ENCODE data around the gene HUWE1.
"Not testable (repeated sequence)": the region's sequence is repeated elsewhere in the genome, so short reads cannot be mapped to it uniquely, and the experiment has no call there.

The HUWE1 gene, protein sequence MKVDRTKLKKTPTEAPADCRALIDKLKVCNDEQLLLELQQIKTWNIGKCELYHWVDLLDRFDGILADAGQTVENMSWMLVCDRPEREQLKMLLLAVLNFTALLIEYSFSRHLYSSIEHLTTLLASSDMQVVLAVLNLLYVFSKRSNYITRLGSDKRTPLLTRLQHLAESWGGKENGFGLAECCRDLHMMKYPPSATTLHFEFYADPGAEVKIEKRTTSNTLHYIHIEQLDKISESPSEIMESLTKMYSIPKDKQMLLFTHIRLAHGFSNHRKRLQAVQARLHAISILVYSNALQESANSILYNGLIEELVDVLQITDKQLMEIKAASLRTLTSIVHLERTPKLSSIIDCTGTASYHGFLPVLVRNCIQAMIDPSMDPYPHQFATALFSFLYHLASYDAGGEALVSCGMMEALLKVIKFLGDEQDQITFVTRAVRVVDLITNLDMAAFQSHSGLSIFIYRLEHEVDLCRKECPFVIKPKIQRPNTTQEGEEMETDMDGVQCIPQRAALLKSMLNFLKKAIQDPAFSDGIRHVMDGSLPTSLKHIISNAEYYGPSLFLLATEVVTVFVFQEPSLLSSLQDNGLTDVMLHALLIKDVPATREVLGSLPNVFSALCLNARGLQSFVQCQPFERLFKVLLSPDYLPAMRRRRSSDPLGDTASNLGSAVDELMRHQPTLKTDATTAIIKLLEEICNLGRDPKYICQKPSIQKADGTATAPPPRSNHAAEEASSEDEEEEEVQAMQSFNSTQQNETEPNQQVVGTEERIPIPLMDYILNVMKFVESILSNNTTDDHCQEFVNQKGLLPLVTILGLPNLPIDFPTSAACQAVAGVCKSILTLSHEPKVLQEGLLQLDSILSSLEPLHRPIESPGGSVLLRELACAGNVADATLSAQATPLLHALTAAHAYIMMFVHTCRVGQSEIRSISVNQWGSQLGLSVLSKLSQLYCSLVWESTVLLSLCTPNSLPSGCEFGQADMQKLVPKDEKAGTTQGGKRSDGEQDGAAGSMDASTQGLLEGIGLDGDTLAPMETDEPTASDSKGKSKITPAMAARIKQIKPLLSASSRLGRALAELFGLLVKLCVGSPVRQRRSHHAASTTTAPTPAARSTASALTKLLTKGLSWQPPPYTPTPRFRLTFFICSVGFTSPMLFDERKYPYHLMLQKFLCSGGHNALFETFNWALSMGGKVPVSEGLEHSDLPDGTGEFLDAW (N-terminal part only)

DNA sequence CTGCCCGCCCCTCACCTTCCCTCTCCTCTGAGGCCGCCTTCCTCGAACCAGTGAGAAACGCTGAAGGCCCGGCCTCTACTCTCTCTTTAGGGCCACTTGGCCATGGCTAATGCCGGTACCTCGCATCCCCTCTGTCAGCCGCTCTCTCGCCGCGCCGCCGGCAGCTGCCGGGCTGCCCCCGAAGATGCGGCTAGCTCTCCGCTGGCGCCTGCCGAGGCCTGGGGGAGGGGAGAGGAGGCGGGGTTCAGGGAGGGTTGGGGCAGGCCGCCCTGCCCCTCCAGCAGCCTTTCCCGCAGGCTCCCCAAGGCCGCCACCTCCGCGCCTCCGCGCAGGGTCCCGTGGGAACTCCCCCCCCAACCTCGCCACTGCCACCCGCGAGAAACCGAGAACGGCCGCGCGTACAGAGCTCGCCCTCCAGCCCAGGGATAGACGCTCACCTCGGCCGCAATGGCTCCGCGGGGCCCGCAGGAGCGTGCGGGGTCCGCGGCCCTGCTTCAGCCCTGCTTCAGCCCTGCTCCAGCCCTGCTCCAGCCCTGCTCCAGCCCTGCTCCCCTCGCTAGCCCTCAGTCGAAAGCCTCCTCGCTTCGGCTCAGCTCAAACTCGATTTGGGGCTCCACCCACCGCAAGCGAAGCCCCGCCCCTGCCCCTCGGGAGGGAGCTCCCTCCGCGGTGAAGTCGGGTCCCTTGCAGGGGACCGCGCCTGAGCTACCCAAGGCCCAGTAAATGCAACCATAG, at the start of gene HUWE1:
TSS of gene HUWE1 (minus strand) at position 569 of the 735 bp plus-strand sequence. CDS start 32,612 bp downstream, outside the sequence.
- peak; percentile 86 to 89 for DNase-seq

DNA sequence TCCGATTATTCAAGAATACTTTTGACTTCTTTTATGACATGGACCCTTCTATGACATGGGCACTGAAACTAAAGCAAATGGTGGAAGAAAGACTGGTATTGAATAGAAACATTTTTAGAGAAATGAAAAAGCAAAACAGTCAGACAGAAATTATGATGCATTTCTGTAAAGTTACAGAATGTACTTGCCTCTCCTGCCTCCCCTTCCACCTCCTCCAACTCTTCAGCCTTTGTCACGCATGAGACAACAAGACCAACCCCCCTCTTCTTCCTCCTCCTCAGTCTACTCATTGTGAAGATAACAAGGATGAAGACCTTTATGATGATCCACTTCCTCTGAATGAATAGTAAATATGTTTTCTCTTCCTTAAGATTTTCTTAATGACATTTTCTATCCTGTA, 46.3 kb upstream of the HUWE1 start:
- DNase-seq: peak in 1 of 2 donors; percentile 46

DNA sequence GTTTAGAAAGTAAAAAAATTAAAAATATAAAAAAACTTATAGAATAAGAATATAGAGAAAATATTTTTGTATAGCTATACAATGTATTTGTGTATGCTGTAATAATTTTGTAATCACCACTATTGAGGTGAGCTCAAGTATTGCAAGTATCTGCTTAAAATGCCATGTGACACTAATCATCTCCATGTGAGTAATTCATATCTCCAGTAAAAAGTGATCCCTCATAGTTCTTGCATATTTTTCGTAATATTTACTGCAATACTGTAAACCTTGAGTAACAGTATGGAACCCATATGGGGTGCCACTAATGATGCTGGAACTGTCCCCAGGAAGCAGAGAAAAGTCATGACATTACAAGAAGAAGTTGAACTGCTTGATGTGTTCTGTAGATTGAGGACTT, 43.2 kb upstream of the HUWE1 start:
- no peak for DNase-seq

DNA sequence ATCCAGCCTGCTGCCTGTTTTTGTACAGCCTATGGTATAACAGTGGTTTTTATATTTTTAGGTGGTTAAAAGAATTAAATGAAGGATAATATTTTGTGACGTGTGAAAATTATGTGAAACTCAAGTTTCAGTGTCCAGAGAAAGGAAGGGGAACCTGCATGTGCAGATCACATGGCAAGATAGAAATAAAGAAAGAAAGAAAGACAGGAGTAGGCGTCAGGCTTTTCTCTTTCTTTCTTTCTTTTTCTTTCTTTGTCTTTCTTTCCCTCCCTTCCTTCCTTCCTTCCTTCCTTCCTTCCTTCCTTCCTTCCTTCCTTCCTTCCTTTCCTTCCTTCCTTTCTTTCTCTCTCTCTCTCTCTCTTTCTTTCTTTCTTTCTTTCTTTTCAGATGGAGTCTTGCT, 42.0 kb upstream of the HUWE1 start:
- DNase-seq: no peak

DNA sequence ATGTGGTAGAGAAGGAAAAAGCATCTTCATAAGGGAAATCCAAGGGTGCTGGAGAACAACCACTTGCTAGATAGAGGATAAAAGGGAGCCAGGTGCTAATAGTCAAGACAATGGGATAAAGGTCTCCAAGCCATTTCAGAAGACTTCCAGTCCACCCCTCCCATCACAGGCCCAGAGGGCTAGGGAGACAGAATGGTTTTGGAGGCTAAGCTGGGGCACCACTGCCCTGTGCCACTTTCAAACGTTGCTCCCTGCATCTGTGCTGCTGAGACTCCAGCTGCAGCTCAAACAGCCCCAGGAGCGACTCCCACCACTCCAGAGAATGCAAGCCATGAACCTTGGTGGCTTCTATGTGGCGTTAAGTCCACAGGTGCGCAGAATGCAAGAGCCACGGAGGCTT, 38.4 kb upstream of the HUWE1 start:
- DNase-seq: no peak

DNA sequence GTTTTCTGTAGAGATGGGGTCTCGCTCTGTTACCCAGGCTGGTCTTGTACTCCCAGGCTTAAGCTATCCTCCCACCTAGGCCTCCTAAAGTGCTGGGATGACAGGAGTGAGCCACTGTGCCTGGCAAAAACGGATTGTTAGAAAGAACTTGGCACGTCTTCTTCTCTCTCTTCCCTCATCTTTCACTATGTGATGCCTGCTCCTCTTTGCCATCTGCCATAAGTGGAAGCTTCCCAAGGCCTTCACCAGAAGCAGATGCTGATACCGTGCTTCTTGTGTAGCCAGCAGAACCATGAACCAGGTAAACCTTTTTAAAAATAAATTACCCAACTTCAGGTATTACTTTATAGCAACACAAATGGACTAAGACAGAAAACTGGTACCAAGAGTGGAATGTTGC, 36.9 kb upstream of the HUWE1 start:
- no peak for DNase-seq

DNA sequence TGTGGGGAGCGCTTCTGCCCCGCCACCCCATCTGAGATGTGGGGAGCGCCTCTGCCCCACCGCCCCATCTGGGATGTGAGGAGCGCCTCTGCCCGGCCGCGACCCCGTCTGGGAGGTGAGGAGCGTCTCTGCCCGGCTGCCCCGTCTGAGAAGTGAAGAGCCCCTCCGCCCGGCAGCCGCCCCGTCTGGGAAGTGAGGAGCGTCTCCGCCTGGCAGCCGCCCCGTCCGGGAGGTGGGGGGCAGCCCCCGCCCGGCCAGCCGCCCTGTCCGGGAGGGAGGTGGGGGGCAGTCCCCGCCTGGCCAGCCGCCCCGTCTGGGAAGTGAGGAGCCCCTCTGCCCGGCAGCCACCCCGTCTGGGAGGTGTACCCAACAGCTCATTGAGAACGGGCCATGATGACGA, 35.1 kb upstream of the HUWE1 start:
- DNase-seq: not testable (repeated sequence)

DNA sequence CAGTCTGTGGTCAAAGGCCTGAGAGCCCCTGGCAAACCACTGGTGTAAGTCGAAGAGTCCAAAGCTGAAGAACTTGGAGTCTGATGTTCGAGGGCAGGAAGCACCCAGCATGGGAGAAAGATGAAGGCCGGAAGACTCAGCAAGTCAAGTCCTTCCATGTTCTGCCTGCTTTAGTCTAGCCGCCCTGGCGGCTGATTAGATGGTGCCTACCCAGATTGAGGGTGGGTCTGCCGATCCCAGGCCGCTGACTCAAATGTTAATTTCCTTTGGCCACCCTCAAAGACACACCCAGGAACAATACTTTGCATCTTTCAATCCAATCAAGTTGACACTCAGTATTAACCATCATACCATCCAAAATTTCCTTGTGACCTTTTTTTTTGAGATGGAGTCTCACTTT, 33.1 kb upstream of the HUWE1 start:
- not testable (repeated sequence) for DNase-seq

DNA sequence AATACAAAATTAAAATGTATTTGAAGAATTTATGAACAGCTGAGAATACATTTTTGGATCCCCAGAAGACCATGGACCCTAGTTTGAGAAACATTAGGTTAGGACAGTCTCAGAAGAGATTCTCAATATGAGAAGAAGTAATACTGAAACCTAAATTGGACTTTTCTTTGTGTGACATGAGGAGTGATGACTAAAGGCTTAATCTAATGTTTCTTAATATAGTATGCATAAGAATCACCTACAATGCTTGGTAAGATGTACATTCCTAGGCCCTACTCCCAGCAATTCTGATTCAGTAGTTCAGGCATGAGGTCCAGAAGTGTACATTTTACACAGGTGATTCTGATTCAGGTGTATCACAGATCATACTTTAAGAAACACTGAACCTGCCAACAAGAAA, 31.6 kb upstream of the HUWE1 start:
- no peak for DNase-seq

DNA sequence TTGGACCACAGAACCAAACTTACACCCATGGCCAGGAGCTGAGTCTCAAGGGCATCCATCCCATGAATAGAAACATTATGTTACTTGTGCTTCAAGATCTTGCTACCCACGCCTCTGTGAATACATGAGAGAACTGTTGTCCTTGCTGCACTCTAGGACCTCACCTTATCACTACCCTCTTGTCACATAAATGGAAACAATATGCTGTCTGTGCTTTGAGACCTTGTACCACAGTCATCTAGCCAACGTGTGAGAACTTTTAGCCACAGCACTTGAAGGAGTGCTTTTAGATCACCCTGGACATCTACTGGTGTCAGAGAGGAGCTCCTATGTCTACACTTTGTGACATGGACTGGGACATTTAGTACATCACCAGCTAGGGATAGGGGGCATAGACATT, 30.7 kb upstream of the HUWE1 start:
- DNase-seq: no peak

DNA sequence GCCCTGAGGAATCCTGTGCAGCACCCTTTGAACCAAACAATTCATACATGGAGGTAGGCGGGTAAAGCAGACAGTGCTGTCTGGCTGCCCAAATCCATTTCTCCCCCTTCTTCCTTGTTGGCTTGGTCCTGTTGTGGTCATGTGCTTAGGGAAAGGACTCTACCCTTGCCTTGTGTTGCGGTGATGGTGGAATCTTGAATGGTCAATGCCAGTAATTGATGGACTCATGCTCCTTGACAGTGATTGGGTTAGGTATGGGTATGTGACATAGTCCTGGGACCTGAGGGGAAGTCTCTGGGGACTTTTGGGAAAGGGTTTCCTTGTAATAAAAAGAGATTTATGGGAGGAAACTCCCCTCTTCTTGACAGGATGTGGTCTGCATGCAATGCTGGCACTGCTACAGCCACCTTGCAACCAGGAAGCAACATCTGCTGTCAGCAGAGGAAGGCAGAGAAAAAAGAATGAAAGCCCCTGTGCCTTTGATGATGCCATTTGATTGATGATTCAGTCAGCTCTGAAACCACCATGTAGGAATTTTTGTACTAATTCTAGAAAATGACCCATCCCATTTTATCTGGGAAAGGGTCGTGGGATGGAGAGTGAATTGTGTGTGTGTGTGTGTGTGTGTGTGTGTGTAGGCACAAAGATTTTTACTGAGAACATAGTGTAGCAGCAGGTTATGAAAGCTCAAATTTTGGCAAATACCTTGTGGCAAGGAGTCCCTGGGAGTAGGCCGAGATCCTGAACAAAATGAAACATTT, 30.0 kb upstream of the HUWE1 start:
- peak; percentile 42 to 47 for DNase-seq

DNA sequence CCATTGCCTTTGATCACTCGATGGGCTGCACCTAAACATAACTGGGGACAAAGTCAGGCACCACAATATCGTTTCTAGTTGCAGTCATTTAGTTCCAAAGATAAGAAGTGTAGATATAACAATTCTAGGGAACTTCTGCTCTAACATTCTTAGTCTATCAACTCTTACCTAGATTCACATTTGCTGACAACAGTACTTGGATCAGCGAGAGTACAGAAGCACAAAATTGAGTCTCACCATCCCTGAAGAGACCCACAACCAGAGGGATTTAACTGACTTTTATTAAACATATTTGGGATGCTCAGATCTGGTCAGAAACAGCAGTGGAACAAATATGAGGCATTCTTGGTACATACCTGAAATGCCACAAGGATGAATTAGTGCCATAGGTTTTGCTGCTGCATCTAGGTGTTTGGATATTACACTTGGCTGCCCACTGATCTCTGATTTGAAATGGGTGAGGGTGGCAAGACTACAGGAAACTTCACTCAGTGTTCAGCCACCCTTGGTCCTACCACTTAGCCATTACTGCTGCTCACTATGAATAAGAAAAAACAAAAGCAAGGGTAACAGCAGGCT, 28.9 kb upstream of the HUWE1 start:
- DNase-seq: no peak

DNA sequence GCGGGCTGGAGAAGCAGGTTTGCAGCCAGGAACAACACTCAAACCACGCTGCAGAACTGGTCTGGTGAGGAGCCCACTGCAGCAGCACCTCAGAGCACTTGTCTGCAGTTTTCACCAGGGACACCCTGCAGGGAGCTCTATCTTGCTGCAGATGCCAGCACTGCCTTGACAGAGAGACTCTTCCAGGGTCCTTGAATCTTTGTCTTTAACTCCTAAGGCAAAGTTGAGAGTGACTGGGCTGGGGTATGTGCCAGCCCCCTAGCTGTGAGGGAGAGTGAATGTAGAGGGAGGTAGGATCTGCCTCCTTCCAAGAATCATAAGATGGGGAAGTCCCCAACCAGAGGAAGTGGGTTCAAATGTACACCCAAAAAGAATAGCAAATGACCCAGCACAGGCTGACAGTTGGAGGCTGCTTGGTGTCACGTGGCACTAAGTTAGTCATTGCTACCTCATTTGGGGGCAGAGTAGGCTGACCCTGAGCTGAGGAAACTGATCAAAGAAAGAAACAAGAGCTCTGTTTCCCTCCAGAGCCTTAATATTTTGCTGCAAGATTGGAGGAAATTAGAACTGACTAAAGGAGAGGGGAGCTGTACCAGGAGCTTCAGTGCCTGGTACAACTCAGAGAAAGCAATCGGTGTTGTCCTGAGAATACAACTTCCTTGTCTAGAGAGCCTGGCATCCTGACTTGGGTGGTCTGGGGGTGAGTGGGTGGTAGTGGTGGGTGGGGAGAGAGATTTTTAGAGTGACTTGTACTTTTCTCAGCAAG, 28.2 kb upstream of the HUWE1 start:
- DNase-seq: peak; percentile 51 to 56

DNA sequence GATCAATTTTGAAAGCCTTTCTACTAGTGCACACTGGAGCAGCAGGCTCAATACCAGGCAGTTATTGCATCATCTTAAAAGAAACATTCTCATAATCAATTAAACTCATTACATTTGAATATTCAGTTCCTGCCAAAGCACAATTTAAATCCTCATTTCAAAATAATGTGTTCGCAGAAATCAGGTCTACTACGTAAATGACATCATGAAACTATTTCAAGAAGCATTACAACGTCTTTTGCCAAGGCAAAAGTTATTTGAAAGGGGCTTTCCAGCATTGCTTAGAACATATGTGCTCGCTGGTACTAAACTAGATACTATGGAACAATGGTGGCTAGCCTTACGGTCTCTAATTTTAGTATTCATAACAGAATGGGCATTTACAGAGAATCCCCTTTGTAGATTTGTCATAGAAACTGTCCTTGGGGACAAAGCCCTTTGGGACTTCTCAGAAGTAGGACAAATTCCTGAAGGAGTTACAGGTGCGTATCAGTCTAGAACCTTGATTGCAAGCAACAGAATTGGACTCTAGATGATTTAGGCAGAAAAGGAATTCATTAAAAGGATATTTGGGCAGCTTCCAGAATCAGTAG, 27.6 kb upstream of the HUWE1 start:
- no peak for DNase-seq

DNA sequence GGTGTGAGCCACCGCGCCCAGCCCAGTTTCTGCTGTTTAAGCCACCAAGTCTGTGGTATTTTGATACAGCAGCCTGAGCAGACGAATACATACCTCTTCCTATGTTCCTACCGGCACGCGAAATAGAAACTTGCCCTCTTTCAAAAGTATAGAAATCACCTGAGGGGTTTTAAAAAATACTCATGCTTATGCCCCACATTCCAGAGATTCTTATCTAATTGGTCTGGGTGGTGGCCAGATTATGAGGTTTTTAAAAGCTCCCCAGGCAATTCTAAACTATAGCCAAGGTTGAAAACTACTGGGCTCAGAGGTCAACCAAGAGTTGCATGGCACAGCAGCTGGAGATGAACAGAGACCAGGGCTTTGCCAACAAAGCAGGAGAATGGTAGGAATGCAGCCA, 24.9 kb upstream of the HUWE1 start:
- no peak for DNase-seq

DNA sequence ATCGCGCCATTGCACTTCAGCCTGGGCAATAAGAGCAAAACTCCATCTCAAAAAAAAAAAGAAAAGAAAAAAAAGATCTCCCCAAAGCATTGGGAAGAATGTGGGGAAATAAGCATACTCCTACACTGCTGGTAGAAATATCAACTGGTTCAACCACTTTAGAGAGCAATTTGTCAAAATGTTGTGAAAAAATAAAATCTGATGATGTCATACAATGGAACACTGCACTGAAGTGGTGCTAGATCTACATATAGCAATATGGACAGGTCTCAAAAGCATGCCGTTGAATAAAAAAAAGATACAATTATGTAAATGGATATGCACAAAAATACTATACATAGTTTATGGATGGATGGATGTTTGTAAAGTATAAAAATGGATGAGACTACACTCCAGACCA, 18.3 kb upstream of the HUWE1 start:
- no peak for DNase-seq

DNA sequence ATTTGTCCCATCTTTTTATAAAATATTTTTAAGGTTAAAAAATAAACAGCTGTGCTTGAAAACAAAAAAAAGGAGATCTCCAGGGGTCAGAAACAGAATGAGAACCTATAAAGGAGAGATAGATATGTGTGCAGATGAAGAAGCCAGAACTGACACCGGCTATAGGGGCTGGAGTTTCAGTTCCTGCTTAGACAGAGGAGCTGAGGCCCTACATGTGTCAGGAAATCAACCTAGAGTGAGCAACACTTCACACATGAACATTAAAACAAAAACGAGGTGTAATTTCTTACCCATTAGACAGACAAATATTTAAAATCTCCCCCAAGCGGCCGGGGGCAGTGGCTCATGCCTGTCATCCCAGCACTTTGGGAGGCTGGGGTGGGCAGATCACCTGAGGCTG, 17.8 kb upstream of the HUWE1 start:
- no peak for DNase-seq

DNA sequence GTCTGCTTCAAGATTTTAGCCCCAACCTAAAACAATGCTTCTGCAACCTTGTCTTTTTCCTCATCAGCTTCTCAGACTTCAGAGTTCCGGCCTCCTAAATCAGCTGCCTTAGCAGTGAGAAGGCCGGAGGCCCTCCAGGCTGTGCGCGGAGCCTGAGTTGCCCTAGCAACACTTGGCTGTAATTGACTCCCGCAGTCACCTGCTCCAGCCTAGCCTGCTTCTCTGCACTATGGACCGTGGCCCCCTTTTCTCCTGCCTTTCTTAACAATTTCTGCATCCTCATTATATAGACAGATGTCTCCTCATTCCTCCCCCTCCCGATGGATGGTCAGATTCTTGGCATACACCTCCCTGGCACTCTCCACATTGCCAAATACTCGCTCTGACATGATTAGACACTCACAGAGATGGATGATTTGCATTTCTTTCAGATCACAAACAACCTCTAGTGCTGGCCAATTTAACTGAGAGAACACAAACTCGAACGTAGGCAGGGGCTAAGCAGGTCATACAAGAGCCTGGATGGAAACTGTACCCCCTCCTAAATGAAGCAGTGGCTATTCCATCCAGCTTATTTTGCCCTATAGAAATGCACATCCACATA, 9.5 kb upstream of the HUWE1 start:
- no peak for DNase-seq

DNA sequence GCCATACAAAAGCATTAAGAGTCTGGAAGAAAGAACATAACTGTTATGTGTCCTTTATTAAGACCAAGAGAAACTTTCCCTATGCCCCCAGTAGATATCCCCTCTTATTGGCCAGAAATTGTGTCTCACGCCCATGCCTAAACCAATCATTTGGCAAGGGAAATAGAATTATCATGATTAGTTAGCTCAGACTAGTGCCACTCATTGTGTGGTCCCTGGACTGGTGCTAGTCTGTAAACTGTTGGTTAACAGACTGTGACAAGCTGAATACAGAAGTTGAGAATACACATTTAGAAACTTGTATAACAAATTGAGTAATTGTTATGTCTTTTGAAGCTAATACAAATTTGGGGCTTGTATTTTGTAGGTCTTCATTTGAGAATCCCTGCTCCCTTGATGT, 8.1 kb upstream of the HUWE1 start:
- no peak for DNase-seq

DNA sequence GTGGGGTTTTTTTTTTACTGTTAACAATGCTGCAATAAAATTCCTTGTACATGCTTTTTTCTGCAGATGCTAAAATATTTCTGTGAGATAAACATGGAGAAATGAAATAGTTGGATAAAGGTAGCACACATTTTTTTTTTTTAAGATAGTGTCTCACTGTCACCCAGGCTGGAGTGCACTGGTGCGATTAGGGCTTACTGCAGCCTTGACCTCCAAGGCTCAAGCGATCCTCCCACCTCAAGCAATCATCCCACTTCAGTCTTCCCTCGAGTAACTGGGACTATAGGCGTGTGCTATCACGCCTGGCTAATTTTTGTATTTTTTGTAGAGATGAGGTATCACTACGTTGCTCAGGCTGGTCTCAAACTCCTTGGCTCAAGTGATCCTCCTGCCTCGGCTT, 1.8 kb upstream of the HUWE1 start:
- DNase-seq: no peak
